IPS-18c (cell line): Measurements from ENCODE around the gene FBRSL1.
A peak's percentile ranks its signal among the peaks of the same experiment; 100 is the strongest.
"Not testable (repeated sequence)": the region's sequence is repeated elsewhere in the genome, so short reads cannot be mapped to it uniquely, and the experiment has no call there.

Source experiments
- H3K4me3 ChIP-seq: 2 replicates; pipeline ENCODE4 v1.7.0; 2013; ENCODE audit warnings: low read depth, mild to moderate bottlenecking, low read length, moderate library complexity; ENCODE audit not compliant: insufficient read depth
- H3K9me3 ChIP-seq: one replicate; pipeline ENCODE4 v1.6.1; 2013; ENCODE audit warnings: mild to moderate bottlenecking, low read length, moderate library complexity; ENCODE audit not compliant: control insufficient read depth, insufficient read depth

Gene FBRSL1

DNA sequence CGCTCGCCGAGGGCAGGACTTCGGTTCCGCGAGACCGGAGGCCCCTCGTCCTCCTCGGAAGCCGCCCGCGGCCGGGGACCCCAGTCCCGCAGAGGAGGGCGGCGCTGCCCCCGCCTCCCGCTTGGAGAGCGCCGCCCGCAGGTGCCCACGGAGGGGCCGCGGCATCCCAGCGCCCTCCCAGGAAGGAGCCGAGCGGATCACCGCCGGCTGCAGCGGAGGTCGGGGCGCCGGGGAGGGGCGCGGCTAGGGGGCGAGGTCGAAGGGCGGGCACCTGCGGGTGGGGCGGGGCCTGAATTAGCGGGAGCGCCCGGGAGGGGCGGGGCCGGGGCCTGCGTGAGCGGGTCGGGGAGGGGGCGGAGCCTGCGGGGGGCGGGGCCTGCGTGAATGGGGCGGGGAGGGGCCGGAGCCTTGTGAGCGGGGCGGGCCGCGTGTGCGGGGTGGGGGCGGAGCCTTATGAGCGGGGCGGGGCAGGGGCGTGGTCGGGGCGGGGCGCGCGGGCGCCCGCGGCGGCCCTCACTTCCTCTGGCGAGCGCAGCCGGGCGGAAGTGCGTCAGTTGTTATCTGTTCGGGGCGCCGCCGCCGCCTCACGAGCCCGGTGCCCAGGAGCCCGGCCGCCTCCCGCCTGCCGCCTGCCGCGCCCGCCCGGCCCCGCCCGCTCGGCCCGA is at the start of gene FBRSL1:
Gene FBRSL1 (plus strand): TSS at position 550 of the 665 bp plus-strand sequence.
- no peaks in the 10 kb centered on the region for H3K9me3 ChIP-seq
- H3K4me3 ChIP-seq: peak within 1 kb of the TSS; percentile 66

- H3K4me3 ChIP-seq, H3K9me3 ChIP-seq: not testable (repeated sequence)
Measured at GRCh38 chr12:132440420-132440819, 49.5 kb upstream of the FBRSL1 start.

DNA sequence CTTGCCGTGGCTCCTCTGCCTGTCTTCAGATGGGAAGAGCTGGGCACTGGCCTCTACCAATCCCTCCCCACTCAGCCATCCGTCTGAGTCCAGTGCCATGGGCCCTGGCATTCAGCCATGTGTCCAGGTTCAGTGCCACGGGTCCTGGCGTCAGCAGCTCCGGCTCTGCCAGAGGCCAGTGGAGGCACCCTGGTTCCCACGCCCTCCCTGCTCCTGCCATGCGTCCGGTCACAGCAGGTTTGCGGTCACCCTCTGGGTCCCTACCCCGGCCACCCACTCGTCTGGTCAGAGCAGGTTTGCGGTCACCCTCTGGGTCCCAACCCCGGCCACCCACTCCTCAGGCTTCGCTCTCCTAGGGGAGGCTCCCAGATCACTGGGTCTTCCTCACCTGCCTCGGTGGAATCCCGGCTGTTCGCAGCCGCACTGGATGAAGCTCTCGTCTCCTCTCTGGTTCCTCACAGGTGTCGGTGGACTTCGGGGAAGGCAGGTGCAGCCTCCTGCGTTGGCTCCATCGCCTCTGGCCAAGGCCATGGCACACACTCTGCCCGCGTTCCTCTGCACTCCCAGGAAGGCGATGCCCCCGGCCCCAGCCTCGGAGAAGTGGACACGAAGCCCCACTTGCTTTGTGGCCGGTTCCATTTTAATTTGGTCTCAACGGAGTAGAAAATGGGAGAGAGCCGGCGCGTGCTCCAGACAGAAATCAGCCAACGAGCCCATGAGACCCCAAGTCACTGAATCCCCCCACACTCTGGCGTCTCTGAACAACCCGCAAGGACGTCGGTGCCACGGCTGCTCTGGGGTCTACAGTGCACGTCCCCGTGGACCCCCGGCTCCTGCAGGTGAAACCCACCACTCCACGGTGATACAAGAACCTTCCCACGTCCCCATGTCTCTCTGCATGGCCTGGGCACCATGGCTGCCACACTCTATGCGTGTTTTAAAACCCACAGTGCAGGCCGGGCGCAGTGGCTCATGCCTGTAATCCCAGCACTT is 47.8 kb upstream of the FBRSL1 start:
- Histone ChIP-seq H3K4me3 (no peak overlapping the region), H3K9me3 (peaks cover 6% of the 10 kb centered on the region)

GRCh38 chr12:132443091-132443490 is 46.9 kb upstream of the FBRSL1 start:
- peaks cover 8% of the 10 kb centered on the region for H3K9me3 ChIP-seq
- no peak overlapping the region for H3K4me3 ChIP-seq

DNA sequence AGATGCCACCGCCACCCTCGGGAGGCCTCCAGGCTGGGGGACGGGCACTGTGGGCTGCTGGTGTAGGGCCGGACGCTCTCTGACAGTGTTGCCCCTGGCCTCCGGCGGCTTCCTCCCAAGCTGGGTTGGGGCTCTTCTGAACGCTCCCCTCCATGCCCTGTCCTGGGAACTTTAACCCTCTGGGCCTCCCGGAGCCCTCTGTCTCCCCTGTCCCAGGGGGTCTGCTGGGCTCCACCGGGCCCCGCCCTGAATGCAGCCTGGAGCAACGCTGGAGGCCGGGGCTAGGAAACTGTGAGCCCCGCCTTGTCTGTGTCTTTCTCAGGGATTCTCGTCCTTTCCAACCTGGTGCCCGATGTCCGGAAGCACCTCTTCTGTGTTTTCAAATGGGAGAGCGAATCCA is 45.7 kb upstream of the FBRSL1 start:
- H3K4me3 ChIP-seq: no peak overlapping the region
- peaks cover 6% of the 10 kb centered on the region for H3K9me3 ChIP-seq

- Histone ChIP-seq H3K4me3 (peak overlapping the region; percentile 53), H3K9me3 (peaks cover 6% of the 10 kb centered on the region)
Measured at GRCh38 chr12:132444957-132445883, 44.7 kb upstream of the FBRSL1 start.

- Histone ChIP-seq H3K9me3 (peaks cover 6% of the 10 kb centered on the region), H3K4me3 (peak overlapping the region; percentile 53)
Measured at GRCh38 chr12:132445884-132446632, 43.9 kb upstream of the FBRSL1 start.

DNA sequence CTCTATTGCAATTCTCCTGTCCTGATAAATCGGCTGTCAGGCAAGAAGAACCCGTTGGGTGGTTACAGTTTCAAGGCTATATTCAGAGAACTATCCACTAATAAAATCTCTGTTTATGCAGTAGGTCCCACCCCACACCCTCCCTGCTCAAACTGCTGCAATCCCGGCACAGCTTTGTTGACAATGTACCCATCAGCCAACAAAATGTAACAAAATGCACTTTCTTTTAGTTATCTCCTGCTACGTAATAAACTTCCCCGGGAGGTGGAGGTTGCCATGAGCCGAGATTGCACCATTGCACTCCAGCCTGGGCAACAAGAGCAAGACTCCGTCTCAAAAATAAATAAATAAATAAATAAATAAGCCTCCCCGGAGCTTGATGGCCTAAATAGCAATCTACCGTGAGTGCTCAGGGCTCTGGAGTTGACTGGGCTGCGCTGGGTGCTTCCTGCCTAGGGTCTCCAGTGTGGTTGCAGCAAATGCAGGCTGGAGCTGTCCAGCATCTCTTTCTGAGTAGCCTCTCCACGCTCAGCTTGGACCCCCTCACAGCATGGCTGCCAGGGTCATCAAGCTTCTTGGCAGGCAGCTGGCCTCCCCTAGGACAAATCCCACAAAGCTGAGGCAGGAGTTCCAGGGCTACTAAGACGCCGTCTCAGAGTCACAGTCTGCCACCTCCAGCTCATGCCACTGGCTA is 43.2 kb upstream of the FBRSL1 start:
- H3K9me3 ChIP-seq: peaks cover 6% of the 10 kb centered on the region

DNA sequence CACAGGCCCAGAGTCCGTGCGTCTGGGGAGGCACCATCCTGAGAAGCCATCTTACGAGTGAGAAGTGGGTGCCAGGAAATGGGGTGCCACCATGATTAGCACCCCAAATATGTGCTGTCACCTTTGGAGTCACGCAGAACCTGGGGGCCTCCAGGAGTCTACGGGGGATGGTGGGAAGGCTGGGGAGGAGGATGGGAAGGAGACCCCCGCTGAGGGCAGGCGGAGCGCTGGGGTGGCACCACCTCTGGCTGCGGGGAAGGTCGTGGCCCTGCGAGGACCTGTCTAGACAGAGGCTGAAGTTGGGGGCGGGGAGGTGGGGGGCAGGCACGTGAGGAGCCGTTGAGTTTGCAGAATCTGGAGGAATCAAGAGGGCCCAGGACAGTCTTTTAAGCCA is 42.6 kb upstream of the FBRSL1 start:
- Histone ChIP-seq H3K9me3 (peaks cover 6% of the 10 kb centered on the region), H3K4me3 (no peak overlapping the region)

More for the DNA sequence above, 43.2 kb upstream of the FBRSL1 start:
- no peak overlapping the region for H3K4me3 ChIP-seq

GRCh38 chr12:132447731-132448462 is 42.1 kb upstream of the FBRSL1 start:
- peaks cover 6% of the 10 kb centered on the region for H3K9me3 ChIP-seq
- no peak overlapping the region for H3K4me3 ChIP-seq

DNA sequence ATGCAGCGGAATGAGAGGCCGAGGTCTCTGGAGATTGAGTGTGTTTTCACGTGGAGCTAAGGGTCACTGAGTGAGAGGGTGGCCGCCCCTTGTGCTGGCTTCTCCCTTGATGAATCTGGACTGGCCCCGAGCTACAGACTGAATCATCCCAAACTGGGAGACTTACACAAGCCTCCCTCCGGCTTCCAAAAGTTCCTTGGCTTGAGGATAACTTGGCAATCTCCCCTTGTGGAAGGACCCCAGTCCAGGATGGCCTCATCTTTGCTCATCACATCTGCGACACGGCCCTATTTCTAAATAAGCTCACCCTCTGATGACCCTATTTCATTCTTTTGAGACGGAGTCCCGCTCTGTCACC is 41.5 kb upstream of the FBRSL1 start:
- Histone ChIP-seq H3K9me3 (peaks cover 3% of the 10 kb centered on the region), H3K4me3 (no peak overlapping the region)

GRCh38 chr12:132449565-132450417 is 40.2 kb upstream of the FBRSL1 start:
- Histone ChIP-seq H3K9me3 (peaks cover 2% of the 10 kb centered on the region), H3K4me3 (no peak overlapping the region)

- Histone ChIP-seq H3K9me3 (peaks cover 2% of the 10 kb centered on the region), H3K4me3 (no peak overlapping the region)
Measured at GRCh38 chr12:132450418-132451171, 39.4 kb upstream of the FBRSL1 start.

DNA sequence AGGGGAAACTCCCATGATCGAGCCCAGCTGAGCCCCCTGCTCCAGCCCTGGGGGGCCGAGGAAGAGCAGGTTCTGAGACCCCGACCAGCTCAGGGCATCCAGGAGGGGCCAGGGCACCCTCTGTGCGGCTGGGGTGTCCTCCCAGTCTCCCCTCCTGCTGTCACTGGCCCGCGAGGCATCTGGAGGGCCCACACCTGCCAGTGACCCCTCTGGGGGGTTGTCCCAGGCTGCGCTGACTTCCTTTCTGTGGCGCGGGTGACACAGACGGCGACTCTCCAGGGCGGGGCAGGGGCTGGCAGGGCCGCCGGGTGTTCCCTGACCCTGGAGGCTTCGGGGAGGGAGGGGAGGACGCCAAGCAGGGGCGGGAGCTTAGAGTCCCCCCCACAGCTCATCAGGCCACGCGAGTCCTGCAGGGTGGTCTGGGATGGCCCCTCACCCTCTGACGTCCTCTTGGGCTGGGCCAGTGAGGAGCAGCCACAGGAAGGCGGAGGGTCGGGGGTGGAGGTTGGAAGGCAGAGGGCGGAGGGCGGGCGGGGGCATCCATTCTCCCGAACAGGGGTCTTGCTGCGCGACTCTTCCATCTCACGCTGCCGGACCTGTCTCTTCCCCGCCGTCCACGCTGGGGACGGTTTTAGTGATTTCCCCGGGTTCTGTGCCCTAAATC is 38.6 kb upstream of the FBRSL1 start:
- H3K4me3 ChIP-seq: no peak overlapping the region
- H3K9me3 ChIP-seq: peaks cover 2% of the 10 kb centered on the region
